Smooth muscle cell (in vitro differentiated cells): ENCODE data around the gene SETBP1. TPM values are rescaled to one million over a fixed set of nuclear protein-coding genes. Genes with fewer than 3 reads are reported as not detected.

Experiments used
- DNase-seq: peaks from one replicate; lab custom pipeline; 2025; ENCODE audit not compliant: unreplicated experiment; lab: John Stamatoyannopoulos, UW
- H2AFZ ChIP-seq: fragments of 200-600 bp; sonication (generic); 2 replicates; pipeline ENCODE4 v1.6.0; 2016; ENCODE audit warnings: antibody characterized with exemption, low read depth, mild to moderate bottlenecking
- H3F3A ChIP-seq: fragments of 200-600 bp; sonication (generic); 2 replicates; pipeline ENCODE4 v1.6.0; 2017; ENCODE audit warnings: antibody characterized with exemption, low read depth
- H3K27ac ChIP-seq: fragments of 200-600 bp; sonication (generic); 2 replicates; pipeline ENCODE4 v1.5.1; 2016; ENCODE audit warnings: low read depth, mild to moderate bottlenecking
- H3K27me3 ChIP-seq: fragments of 200-600 bp; sonication (generic); 2 replicates; pipeline ENCODE4 v1.6.1; 2016; ENCODE audit warnings: low read depth, mild to moderate bottlenecking
- H3K36me3 ChIP-seq: fragments of 200-600 bp; sonication (generic); 2 replicates; pipeline ENCODE4 v1.5.1; 2016; ENCODE audit warnings: low read depth
- H3K4me1 ChIP-seq: fragments of 200-600 bp; sonication (generic); 2 replicates; pipeline ENCODE4 v1.5.1; 2016; ENCODE audit warnings: low read depth
- H3K4me2 ChIP-seq: fragments of 200-600 bp; sonication (generic); 2 replicates; pipeline ENCODE4 v1.6.0; 2016; ENCODE audit warnings: mild to moderate bottlenecking
- H3K4me3 ChIP-seq: fragments of 200-600 bp; sonication (generic); 2 replicates; pipeline ENCODE4 v1.5.1; 2016; ENCODE audit warnings: mild to moderate bottlenecking
- H3K79me2 ChIP-seq: fragments of 200-600 bp; sonication (generic); 2 replicates; pipeline ENCODE4 v1.6.0; 2016; ENCODE audit warnings: low read depth, mild to moderate bottlenecking
- H3K9ac ChIP-seq: fragments of 200-600 bp; sonication (generic); 2 replicates; pipeline ENCODE4 v1.6.0; 2016; ENCODE audit warnings: low read depth
- H3K9me3 ChIP-seq: fragments of 200-600 bp; sonication (generic); replicated peaks from 2 replicates; pipeline ENCODE4 v1.5.1; 2016; ENCODE audit warnings: low read depth
- H4K20me1 ChIP-seq: fragments of 200-600 bp; sonication (generic); 2 replicates; pipeline ENCODE4 v1.6.0; 2016; ENCODE audit warnings: low read depth
- WGBS: methylation state at CpG from one replicate; pipeline ENCODE4 v1.1.7; 2016; ENCODE audit warnings: low lambda C conversion rate; 5-methylcytosine and 5-hydroxymethylcytosine counted together
- polyA plus RNA-seq: library from polyadenylated mRNA; unstranded; fragments of >200 nt; fragmentation: Nextera tagmentation; extraction: Ambion mirVana; gene quantifications from 2 replicates; pipeline ENCODE4 v1.2.1, GENCODE V29; 2016
- total RNA-seq: library from RNA; depleted of rRNA; stranded (reverse); fragments of >200 nt; gene quantifications from 2 replicates; pipeline ENCODE4 v1.2.3, GENCODE V29; 2014
- TF ChIP-seq, protein P1 (sequence below): fragments of 200-600 bp; sonication (generic); IDR thresholded peaks from 2 replicates; pipeline ENCODE4 v1.5.1; 2017; ENCODE audit warnings: borderline replicate concordance, mild to moderate bottlenecking, antibody characterized with exemption; ENCODE audit not compliant: insufficient read depth, poor library complexity, severe bottlenecking

Gene SETBP1
- total and polyA plus RNA-seq, 2 experiments from 2014 or later = 6.1 to 17.7 TPM

DNA sequence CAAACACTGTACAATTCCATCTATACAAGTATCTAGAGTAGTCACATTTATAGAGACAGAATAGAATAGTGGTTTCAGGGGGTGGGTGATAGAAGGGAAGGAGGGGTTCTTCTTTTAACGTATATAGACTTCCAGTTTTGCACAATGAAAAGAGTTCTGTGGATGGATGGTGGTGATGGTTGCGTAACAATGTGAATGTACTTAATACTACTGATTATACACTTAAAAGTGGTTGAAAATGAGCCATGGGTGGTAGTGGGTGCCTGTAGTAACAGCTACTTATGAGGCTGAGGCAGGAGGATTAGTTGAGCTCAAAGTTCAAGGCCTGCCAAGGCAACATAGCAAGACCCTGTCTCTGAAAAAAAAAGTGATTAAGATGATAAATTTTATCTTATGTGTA, 85.8 kb downstream of the SETBP1 start:
- no peak overlapping the region for H3K9ac ChIP-seq
- no peak overlapping the region for H3K27ac ChIP-seq
- WGBS = 66% methylated on average over 2 of the region's 2 CpGs
- no peaks in the 10 kb centered on the region for H3K4me1 ChIP-seq
- H3K4me3 ChIP-seq = no peak overlapping the region
- no peaks in the 10 kb centered on the region for H3K27me3 ChIP-seq
- TF ChIP-seq, protein P1, sequence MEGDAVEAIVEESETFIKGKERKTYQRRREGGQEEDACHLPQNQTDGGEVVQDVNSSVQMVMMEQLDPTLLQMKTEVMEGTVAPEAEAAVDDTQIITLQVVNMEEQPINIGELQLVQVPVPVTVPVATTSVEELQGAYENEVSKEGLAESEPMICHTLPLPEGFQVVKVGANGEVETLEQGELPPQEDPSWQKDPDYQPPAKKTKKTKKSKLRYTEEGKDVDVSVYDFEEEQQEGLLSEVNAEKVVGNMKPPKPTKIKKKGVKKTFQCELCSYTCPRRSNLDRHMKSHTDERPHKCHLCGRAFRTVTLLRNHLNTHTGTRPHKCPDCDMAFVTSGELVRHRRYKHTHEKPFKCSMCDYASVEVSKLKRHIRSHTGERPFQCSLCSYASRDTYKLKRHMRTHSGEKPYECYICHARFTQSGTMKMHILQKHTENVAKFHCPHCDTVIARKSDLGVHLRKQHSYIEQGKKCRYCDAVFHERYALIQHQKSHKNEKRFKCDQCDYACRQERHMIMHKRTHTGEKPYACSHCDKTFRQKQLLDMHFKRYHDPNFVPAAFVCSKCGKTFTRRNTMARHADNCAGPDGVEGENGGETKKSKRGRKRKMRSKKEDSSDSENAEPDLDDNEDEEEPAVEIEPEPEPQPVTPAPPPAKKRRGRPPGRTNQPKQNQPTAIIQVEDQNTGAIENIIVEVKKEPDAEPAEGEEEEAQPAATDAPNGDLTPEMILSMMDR = no peak
- no peak overlapping the region for H3K4me2 ChIP-seq
- peaks cover 18% of the 10 kb centered on the region for H4K20me1 ChIP-seq
- H3K79me2 ChIP-seq = peaks cover 50% of the 10 kb centered on the region
- H3F3A ChIP-seq = no peaks in the 10 kb centered on the region
- no peaks in the 10 kb centered on the region for H3K9me3 ChIP-seq
- H2AFZ ChIP-seq = no peak overlapping the region
- H3K36me3 ChIP-seq = no peaks in the 10 kb centered on the region
- DNase-seq = no peak

DNA sequence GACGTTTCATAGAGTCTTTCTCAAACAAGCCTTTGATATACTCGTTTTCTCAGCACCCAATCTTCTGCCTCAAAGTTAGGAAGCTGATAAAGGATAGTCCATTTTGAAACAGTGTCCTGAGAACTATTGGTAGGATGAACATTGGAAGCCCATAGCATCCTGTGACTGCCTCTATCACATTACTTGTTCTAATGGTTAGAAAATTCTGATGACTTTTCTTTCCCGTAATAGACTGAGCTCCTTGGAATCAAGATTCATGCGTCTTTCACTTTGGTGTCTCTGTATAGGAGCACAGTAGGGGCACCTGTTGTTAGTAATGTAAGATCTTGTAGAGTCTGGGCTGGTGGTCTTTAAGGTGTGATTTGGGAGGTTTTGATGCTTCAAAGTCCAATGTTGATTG, 87.1 kb downstream of the SETBP1 start:
- TF ChIP-seq, protein P1 = no peak
- no peaks in the 10 kb centered on the region for H3K9me3 ChIP-seq
- no peak overlapping the region for H3K4me3 ChIP-seq
- no peaks in the 10 kb centered on the region for H3K27me3 ChIP-seq
- H3F3A ChIP-seq = no peaks in the 10 kb centered on the region
- no peak for DNase-seq
- no peak overlapping the region for H3K4me2 ChIP-seq
- peaks cover 21% of the 10 kb centered on the region for H4K20me1 ChIP-seq
- no peak overlapping the region for H3K27ac ChIP-seq
- no peak overlapping the region for H3K9ac ChIP-seq
- H3K79me2 ChIP-seq = peaks cover 50% of the 10 kb centered on the region
- H2AFZ ChIP-seq = no peak overlapping the region
- WGBS = over 99% methylated on average over 4 of the region's 4 CpGs
- H3K4me1 ChIP-seq = no peaks in the 10 kb centered on the region
- no peaks in the 10 kb centered on the region for H3K36me3 ChIP-seq

DNA sequence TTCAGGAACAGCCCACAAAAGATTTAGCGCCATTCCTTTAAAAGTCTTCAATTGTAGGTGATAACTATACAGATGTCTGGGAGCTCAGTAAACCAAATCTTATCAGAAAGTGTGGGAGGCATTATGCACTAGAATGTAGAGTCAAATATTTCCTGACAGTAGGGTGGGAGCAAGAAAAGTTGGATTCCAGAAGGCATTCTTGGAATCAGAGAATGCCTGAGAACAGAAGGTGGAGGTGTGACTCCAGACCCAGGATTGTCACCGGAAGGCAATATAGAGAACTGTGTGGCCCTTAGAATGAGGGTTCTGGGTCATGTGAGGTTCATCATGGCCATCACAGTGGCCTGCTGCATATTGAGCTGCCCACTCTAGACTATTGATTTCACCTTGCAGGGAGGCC, 90.0 kb downstream of the SETBP1 start:
- Histone ChIP-seq H3K27me3 (no peaks in the 10 kb centered on the region), H3K4me3 (no peak overlapping the region), H3K79me2 (peaks cover 54% of the 10 kb centered on the region), H3K36me3 (no peaks in the 10 kb centered on the region), H3F3A (no peaks in the 10 kb centered on the region), H3K27ac (no peak overlapping the region), H4K20me1 (peaks cover 27% of the 10 kb centered on the region), H3K9ac (no peak overlapping the region), H2AFZ (no peak overlapping the region), H3K4me1 (no peaks in the 10 kb centered on the region), H3K9me3 (no peaks in the 10 kb centered on the region), H3K4me2 (no peak overlapping the region)
- no peak for DNase-seq
- WGBS = 97% methylated on average over 2 of the region's 2 CpGs
- TF ChIP-seq, protein P1 = no peak

DNA sequence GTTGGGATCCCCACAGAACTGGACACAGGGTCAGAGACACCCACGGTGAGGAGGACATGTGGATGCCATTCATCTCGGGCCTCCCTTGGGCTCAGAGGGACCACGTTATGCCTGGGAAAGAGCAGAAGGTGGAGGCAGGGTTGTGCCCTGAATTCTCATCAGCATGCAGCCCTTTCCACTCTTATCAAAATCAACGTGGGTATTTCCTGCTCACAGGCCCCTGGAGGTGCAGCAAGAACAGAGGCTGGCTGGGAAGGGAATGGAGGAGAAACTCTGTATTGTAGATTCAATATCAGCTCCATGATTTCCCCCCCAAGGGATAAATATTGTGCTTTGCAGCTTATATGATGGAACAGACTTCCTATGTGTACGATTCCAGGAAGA, 90.9 kb downstream of the SETBP1 start:
- H4K20me1 ChIP-seq = peaks cover 27% of the 10 kb centered on the region
- H3K27ac ChIP-seq = no peak overlapping the region
- H3K9ac ChIP-seq = no peak overlapping the region
- TF ChIP-seq, protein P1 = no peak
- H3K4me3 ChIP-seq = no peak overlapping the region
- 80% methylated on average over 5 of the region's 5 CpGs for WGBS
- no peak overlapping the region for H2AFZ ChIP-seq
- no peak for DNase-seq
- H3K9me3 ChIP-seq = no peaks in the 10 kb centered on the region
- no peak overlapping the region for H3K4me2 ChIP-seq
- peaks cover 3% of the 10 kb centered on the region for H3F3A ChIP-seq
- H3K4me1 ChIP-seq = peaks cover 4% of the 10 kb centered on the region
- peaks cover 53% of the 10 kb centered on the region for H3K79me2 ChIP-seq
- no peaks in the 10 kb centered on the region for H3K27me3 ChIP-seq
- H3K36me3 ChIP-seq = no peaks in the 10 kb centered on the region
